NB4 (cell line): ENCODE data around the gene TVP23C.
"Not testable (repeated sequence)": the region's sequence is repeated elsewhere in the genome, so short reads cannot be mapped to it uniquely, and the experiment has no call there.

Experiments used
- CTCF ChIP-seq: IDR thresholded peaks from one replicate; pipeline ENCODE4 v1.5.1; 2012; ENCODE audit warnings: low read depth, low read length
- MAX ChIP-seq: IDR thresholded peaks from 2 replicates; pipeline ENCODE4 v1.6.1; 2011; ENCODE audit warnings: low read depth, low read length
- MYC ChIP-seq: IDR thresholded peaks from 2 replicates; pipeline ENCODE4 v1.6.1; 2011; ENCODE audit warnings: low read depth, low read length
- POLR2A ChIP-seq: IDR thresholded peaks from 2 replicates; pipeline ENCODE4 v1.6.1; 2011; ENCODE audit warnings: mild to moderate bottlenecking; ENCODE audit not compliant: insufficient read length; ENCODE audit errors: extremely low read depth

- TF ChIP-seq CTCF, MAX, MYC: not testable (repeated sequence)
- peak; percentile 56 for TF ChIP-seq POLR2A
Observed at GRCh38 chr17:15563375-15563857, at the start of gene TVP23C.
